ENCODE results near the gene H3-3A. TPM values are rescaled to one million over a fixed set of nuclear protein-coding genes. Genes with fewer than 3 reads are reported as not detected.

H3-3A gene
- total and polyA plus RNA-seq, 2 donors (not counting 1 experiment from before 2014, with no cell fraction given): 86.2 to 312 TPM

DNA sequence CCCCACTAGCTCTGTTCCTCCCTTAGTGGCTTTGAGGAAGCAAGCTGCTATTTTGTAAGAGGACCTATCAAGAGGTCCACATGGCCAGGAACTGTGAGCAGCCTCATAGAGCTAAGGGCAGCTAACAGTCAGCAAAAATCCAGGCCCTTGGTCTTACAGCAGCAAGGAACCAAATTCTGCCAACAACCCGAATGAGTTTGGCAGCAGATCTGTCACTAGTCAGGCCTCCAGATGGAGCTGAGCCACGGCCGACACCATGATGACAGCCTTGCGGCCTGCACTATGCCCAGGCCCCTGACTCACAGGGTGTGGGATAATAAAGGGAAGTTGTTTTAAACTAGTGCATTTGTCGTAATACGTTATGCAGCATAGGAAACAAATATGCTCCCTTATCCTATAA is 28.0 kb upstream of the H3-3A start:
- DNase-seq (ENCODE audit: low read depth in 2 of 2): peak; percentile 98 to 100
- no peaks in the 10 kb centered on the region for H3K36me3 ChIP-seq (ENCODE audit: control insufficient read depth, insufficient read depth, low read length)
- H3K4me3 ChIP-seq (replicated peaks in 1 of 4; ENCODE audit: control extremely low read depth in 1 of 4, insufficient read depth in 1 of 4, low read depth in 3 of 4, low read length in 4 of 4): no peak overlapping the region
- H4K20me1 ChIP-seq (ENCODE audit: control insufficient read depth, extremely low read depth, insufficient read depth, low read length): no peaks in the 10 kb centered on the region
- no peaks in the 10 kb centered on the region for H3K79me2 ChIP-seq (ENCODE audit: control insufficient read depth, insufficient read depth, low read length)
- H3K4me1 ChIP-seq (ENCODE audit: control insufficient read depth, extremely low read depth, insufficient read depth, low read length): no peaks in the 10 kb centered on the region
- TF ChIP-seq EZH2 (IDR thresholded peaks at IDR 0.05; ENCODE audit: low read length, missing control alignments) (no peak), CTCF (conservative IDR thresholded peaks at IDR 0.05 in 1 of 2, IDR thresholded peaks at IDR 0.05 in 1 of 2; ENCODE audit: low read depth in 1 of 2, low read length in 2 of 2) (no peak)
- H3K9ac ChIP-seq (ENCODE audit: insufficient read depth, low read length): no peak overlapping the region
- H2AFZ ChIP-seq (ENCODE audit: low read length): no peak overlapping the region
- H3K27ac ChIP-seq (ENCODE audit: insufficient read depth, low read length): no peak overlapping the region
- peak overlapping the region; percentile 7 for H3K4me2 ChIP-seq (ENCODE audit: extremely low read depth, insufficient read depth, low read length)
- H3K27me3 ChIP-seq (ENCODE audit: control insufficient read depth, insufficient read depth, low read length): no peaks in the 10 kb centered on the region
- no peaks in the 10 kb centered on the region for H3K9me3 ChIP-seq (ENCODE audit: control insufficient read depth, insufficient read depth, low read depth, low read length)

DNA sequence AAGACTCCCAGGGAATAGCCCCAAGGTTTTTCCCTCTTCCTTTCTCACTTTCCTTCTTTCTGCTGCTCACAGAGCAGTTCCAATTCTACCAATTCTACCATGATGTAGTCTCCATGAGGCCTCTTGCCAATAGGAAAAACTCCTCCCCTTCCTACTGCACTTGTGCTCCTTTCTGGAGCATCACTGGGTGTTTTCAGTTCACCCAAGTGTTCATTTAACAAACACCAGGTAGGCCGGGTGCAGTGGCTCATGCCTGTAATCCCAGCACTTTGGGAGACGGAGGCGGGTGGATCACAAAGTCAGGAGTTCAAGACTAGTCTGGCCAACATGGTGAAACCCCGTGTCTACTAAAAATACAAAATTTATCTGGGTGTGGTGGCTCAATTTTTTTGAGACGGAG is 26.6 kb upstream of the H3-3A start:
- no peak for TF ChIP-seq EZH2 (IDR thresholded peaks at IDR 0.05; ENCODE audit: low read length, missing control alignments)
- no peak for TF ChIP-seq CTCF (conservative IDR thresholded peaks at IDR 0.05 in 1 of 2, IDR thresholded peaks at IDR 0.05 in 1 of 2; ENCODE audit: low read depth in 1 of 2, low read length in 2 of 2)
- no peaks in the 10 kb centered on the region for H3K4me1 ChIP-seq (ENCODE audit: control insufficient read depth, extremely low read depth, insufficient read depth, low read length)
- peaks cover 6% of the 10 kb centered on the region for H3K27me3 ChIP-seq (ENCODE audit: control insufficient read depth, insufficient read depth, low read length)
- no peak overlapping the region for H3K4me3 ChIP-seq (replicated peaks in 1 of 4; ENCODE audit: control extremely low read depth in 1 of 4, insufficient read depth in 1 of 4, low read depth in 3 of 4, low read length in 4 of 4)
- H2AFZ ChIP-seq (ENCODE audit: low read length): no peak overlapping the region
- no peak overlapping the region for H3K9ac ChIP-seq (ENCODE audit: insufficient read depth, low read length)
- no peak overlapping the region for H3K4me2 ChIP-seq (ENCODE audit: extremely low read depth, insufficient read depth, low read length)
- DNase-seq (ENCODE audit: low read depth in 2 of 2): no peak
- H3K36me3 ChIP-seq (ENCODE audit: control insufficient read depth, insufficient read depth, low read length): no peaks in the 10 kb centered on the region
- H3K9me3 ChIP-seq (ENCODE audit: control insufficient read depth, insufficient read depth, low read depth, low read length): no peaks in the 10 kb centered on the region
- no peaks in the 10 kb centered on the region for H3K79me2 ChIP-seq (ENCODE audit: control insufficient read depth, insufficient read depth, low read length)
- H3K27ac ChIP-seq (ENCODE audit: insufficient read depth, low read length): no peak overlapping the region
- no peaks in the 10 kb centered on the region for H4K20me1 ChIP-seq (ENCODE audit: control insufficient read depth, extremely low read depth, insufficient read depth, low read length)

- Histone ChIP-seq H3K79me2 (ENCODE audit: control insufficient read depth, insufficient read depth, low read length) (no peaks in the 10 kb centered on the region), H3K9ac (ENCODE audit: insufficient read depth, low read length) (no peak overlapping the region), H3K4me2 (ENCODE audit: extremely low read depth, insufficient read depth, low read length) (no peak overlapping the region), H3K9me3 (ENCODE audit: control insufficient read depth, insufficient read depth, low read depth, low read length) (no peaks in the 10 kb centered on the region), H4K20me1 (ENCODE audit: control insufficient read depth, extremely low read depth, insufficient read depth, low read length) (no peaks in the 10 kb centered on the region), H3K4me3 (replicated peaks in 1 of 4; ENCODE audit: control extremely low read depth in 1 of 4, insufficient read depth in 1 of 4, low read depth in 3 of 4, low read length in 4 of 4) (no peak overlapping the region), H3K4me1 (ENCODE audit: control insufficient read depth, extremely low read depth, insufficient read depth, low read length) (no peaks in the 10 kb centered on the region), H3K27ac (ENCODE audit: insufficient read depth, low read length) (no peak overlapping the region), H3K36me3 (ENCODE audit: control insufficient read depth, insufficient read depth, low read length) (no peaks in the 10 kb centered on the region), H3K27me3 (ENCODE audit: control insufficient read depth, insufficient read depth, low read length) (peaks cover 11% of the 10 kb centered on the region), H2AFZ (ENCODE audit: low read length) (no peak overlapping the region)
- DNase-seq (ENCODE audit: low read depth in 2 of 2): no peak
- TF ChIP-seq EZH2 (IDR thresholded peaks at IDR 0.05; ENCODE audit: low read length, missing control alignments) (no peak), CTCF (conservative IDR thresholded peaks at IDR 0.05 in 1 of 2, IDR thresholded peaks at IDR 0.05 in 1 of 2; ENCODE audit: low read depth in 1 of 2, low read length in 2 of 2) (no peak)
Measured at GRCh38 chr1:226038661-226039060, 23.9 kb upstream of the H3-3A start.
